HL-60/S4 (cell line): ENCODE measurements around the gene ASS1.

Experiments used
- in situ Hi-C: fragments of 300-500 bp; cut with MboI; formaldehyde crosslinking; loops from 2 replicates; pipeline ENCODE4 v1.14.3; 2022; ENCODE audit warnings: low sequenced_read_pairs

ASS1 gene

DNA sequence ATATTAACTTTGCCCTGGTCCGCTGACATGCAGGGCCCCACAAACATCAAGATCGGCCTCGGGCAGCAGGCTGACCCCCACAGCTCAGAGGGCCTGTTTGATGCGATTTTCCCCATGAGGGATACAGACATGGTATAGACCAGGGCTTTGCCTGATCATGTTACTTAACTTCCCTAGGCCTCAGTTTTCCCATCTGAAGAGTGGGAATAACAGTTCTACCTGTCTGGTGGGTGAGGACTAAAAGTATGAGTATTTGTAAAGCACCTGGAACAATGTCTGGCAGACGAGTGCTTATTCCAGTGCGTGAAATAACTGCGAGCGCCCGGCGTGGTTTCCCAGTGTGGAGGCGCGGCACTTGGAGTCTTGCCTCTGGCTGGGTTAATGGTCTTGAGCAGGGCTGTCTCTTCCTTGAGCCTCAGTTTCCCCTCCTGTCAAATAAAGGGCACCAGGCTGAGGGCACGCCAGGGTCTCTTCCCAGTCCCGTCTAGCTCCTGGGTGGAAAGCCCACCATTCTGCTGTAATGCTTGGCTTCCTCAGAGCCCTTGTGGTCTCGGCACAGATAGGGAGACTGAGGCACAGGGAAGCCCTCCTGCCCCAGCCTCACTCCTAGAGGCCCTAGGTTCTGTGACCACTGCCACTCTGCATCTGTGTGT lies 47.2 kb downstream of the ASS1 start:
- in situ Hi-C loops: no loop called here

DNA sequence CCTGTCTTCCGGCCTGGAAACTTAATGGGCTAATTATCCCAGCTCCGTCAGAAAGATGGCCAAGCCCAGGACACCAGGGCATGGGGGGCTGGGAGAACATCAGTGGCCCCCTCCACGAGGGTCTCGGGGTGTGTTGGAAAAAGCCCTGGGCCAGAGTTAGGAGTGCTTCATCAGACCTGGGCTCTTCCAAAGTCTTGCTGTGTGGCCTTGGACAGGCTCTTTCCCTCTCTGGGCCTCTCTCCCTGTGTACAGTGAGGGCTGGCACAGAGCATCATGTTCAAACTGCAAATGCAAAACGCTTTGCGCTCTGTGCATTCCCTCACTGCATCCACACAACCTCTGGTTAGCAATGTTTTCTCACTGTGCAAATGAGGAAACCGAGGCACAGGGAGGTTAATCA lies 48.3 kb downstream of the ASS1 start:
- in situ Hi-C loops: no loop called here

DNA sequence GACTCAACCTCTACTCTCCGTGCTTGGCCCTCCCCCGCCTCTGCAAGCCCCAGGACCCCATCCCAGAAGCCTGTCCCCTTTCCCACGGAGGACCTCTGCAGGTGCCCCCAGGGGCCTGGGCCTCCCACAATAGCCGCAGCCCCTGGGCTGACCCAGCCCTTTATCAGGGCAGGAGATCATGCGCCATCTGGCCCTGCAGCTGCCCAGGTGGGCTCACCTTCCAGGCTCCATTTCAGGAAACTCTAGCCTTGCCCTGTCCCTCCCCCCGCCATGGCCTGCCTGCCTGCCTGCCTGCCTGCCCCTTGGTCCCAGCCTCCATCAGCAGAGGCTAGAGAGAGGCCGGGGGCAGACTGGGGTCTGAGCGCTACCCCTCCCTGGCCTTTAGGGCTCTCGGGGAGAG lies 48.7 kb downstream of the ASS1 start:
- in situ Hi-C loops: no loop called here

DNA sequence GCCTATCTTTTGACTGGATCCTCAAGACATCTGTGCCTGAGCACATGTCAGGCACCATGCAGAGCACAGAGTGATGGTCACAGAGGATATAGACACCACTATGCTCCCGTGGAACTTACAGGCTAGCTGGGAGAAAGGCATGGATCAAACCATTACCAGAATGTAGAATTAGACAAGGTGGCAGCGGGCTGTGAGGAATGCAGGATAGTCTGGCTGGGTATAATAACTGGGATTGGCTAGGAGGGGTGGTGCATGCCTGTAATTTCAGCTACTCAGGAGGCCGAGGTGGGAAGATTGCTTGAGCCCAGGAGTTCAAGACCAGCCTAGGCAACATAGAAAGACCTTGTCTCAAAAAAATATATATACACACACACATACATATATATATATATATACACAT lies 50.3 kb downstream of the ASS1 start:
- in situ Hi-C loops: no loop called here

DNA sequence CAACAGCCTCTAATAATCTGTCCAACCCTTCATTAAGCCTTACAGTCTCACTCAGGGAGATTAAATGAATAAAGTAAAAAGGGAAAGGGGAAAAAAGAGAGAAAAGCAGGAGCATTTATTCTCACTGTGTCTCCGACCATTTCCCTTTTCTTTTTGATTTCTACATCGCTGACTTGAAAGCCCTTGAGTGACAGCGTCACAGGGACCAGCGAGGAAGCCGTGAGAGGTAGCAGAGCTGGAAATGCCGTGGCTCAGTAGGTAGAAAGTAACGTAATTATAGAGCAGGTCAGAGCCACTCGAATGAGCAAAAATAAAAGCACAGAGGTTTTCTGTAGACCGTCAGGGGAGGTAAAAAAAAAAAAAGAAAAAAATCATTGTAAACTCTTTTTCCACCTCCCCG lies 52.4 kb downstream of the ASS1 start:
- in situ Hi-C loops: no loop called here

DNA sequence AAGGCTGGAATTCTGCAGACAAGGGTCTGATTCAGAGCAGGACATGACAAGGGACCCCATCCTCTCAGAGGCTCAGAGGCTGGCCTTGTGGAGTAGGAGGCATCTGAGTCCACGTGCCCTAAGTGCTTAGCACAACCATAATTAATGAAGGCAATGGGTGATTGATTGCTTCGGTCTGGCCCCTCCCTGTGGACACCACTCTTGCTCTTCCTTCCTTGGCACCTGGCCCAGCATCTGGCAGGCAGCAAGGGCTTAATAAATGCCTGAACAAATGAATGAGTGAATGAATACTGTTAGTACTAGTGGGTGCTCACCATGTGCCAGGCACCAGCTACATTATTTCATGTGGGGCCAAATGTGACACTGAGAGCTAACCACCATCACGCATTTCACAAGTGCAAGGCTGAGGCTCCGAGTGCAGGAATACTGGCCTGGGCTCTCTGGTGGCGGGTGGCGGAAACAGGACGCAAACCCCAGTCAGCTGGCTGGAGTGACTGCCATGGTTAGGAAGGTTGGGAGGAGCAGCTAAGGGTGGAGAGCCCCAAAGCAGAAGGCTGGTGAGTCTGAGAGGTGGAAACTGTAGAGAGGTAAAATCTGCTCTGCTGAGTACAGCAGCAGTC lies 53.6 kb downstream of the ASS1 start:
- in situ Hi-C loops: no loop called here

DNA sequence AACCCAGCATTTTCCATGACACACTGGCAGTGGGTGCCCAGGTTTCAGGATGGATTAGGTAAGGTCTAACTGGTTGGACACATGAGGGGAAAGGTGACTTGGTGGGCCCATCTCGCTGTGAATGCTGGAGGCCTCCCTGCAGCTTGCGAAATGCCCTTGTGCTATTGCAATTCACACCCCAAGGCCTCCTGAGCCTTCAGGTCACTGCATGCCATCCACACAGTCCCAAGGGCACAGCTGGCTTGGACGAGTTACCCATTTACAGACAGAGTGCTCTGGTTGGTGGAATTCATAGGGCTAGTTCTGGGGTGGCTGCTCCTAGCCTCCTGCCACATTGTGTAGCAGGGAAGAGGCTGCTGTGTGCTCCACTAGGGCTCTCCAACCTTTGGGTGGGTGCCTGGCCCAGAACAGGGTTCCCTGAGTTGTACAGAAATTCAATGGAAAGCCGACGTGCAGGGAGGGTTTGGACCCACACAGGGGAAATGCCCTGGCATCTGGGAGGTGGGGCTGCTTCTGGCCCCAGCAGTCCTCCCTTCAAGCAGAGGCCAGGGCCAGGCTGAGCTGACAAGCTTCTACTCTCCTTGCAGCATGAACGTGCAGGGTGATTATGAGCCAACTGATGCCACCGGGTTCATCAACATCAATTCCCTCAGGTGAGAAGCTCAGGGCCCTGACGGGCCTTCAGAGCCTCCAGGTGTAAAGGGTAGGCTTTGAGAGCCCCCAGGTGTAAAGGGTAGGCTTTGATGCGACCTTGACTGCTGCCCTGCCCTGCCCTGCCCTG lies 54.3 kb downstream of the ASS1 start:
- in situ Hi-C loops: no loop called here

DNA sequence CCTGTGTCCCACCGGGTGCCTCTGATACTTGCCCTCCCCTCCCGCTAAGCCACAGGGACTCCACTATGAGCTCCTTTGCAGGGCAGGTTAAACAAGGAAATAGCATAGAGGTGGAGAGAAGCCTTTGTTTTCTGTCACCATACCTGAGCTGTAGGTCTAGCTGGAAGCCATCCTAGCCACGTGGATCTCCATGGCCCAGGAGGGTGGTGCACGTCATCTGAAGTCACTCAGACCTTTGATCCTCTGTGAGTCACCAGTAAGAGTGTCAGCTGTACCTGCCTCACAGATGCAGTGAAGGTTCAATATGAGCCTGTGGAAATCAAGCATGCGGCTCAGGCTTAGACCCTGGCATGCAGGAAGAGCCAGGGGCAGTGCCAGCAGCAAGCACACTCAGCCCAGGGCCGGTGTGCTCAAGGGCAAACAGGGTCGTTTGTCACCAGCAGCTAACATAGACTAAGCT lies 55.1 kb downstream of the ASS1 start:
- in situ Hi-C loops: no loop called here

DNA sequence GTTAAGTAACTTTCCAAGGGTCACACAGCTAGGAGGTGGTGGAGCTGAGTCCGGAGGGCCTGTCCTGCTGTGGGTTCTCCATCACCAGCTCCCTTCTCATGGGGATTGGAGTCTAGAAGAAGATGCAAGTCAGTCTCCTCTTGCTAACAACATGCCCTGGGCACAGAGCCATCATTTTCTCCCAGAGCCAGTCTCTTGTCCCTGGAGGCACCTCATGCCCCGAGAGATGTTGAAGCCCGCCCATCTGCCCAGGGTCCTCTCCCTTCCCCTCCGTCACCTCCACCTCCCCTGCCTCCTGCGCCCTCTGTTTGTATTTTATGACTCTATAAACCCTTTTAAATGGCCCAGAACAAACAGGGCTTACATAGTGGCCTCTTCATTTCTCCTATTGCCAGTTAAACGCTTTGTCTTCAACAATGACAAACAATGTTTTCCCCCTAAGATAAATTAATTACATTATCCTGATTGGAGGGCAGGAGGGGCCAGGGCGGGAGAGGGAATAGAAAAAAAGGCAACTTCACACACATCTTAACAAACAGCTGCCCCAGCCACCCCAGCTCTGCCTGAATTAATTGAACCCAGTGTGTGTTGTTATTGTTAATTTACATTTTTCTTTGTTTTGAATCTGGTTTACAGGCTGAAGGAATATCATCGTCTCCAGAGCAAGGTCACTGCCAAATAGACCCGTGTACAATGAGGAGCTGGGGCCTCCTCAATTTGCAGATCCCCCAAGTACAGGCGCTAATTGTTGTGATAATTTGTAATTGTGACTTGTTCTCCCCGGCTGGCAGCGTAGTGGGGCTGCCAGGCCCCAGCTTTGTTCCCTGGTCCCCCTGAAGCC lies 55.8 kb downstream of the ASS1 start:
- in situ Hi-C loops: no loop called here

DNA sequence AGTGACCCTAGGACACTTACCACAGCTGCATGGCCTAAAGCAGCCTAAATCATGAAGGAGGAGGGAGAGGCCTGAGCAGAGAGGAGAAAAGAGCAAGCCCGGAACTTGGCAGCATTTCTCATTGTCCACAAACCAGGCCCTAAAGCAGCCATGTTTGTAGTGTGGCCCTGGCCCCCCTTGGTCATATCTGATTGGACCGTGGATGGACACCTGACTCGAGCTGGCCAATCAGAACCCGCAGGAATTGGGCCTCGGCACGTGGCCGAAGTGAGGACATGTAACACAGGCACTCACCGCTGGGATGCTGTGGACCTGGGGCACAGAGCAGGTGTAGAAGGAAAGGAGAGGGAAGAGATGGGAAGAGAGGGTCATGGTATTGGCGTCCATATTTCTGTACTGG lies 56.9 kb downstream of the ASS1 start:
- in situ Hi-C loops: no loop called here

DNA sequence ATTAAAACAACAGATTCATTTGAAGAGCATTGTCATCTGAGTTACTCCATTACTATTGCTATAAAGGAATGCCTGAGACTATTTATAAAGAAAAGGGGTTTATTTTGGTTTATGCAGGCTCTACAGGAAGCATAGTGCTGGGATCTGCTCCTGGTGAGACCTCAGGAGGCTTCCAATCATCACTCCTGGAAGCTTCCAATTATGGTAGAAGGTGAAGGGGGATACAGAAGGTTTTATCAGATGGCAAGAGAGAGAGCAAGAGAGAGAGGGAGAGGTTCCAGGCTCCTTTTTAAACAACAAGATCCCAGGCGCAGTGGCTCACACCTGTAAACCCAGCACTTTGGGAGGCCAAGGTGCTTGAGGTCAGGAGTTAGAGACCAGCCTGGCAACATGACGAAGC lies 63.5 kb downstream of the ASS1 start:
- in situ Hi-C loops: no loop called here

DNA sequence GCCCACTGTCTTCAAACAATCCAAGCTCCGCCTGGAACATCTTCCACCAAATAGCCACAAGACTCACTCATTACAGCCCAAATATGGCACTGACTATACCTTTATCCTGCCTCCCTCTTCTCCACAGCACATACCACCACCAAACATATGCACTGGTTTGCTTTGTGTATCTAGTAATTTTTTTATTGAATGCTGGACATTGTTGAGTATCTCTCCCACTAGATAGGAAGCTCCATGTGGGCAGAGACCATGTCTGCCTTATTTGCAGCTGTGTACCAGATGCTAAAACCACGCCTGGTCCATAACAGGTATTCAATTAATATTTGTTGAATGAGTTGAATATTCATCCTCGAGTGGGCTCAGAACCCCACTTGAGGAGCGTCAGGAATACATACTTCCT lies 67.4 kb downstream of the ASS1 start:
- in situ Hi-C loops: no loop called here

DNA sequence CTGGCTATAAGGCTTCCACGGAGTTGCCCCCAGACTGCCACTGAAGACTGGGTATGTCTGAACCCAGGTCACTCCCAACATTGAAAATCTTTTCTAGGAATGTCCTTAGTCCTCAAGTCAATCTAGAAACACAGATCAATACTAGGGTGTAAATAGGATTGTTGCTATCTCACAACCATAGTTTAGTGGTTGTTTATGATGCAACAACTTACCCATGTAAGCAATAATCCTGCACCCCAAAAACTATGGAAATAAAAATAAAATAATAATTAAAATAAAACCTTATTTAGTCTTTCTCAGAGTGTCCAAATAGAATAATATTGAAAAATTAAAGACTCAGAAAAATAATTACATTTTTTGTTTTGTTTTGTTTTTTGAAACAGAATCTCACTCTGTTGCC lies 68.3 kb downstream of the ASS1 start:
- in situ Hi-C loops: no loop called here

DNA sequence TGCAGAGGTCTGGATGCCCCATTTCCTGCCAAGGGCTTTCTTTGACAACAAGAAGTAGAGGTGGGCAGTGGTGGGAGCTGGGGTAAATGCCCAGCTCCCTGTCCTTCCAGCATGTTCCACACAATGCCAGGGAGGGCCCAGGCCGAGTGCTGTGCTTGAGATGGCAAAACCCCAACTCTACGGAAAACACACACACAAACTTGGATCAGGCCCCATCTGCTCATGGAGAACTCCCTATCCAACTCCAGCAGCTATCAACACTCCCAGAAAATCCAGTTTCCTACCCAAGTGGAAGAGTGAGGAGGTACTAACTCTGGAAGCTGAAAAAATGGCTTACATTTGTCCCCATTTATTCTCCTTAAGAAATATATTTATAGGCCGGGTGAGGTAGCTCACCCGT lies 73.5 kb downstream of the ASS1 start:
- in situ Hi-C loops: no loop called here

DNA sequence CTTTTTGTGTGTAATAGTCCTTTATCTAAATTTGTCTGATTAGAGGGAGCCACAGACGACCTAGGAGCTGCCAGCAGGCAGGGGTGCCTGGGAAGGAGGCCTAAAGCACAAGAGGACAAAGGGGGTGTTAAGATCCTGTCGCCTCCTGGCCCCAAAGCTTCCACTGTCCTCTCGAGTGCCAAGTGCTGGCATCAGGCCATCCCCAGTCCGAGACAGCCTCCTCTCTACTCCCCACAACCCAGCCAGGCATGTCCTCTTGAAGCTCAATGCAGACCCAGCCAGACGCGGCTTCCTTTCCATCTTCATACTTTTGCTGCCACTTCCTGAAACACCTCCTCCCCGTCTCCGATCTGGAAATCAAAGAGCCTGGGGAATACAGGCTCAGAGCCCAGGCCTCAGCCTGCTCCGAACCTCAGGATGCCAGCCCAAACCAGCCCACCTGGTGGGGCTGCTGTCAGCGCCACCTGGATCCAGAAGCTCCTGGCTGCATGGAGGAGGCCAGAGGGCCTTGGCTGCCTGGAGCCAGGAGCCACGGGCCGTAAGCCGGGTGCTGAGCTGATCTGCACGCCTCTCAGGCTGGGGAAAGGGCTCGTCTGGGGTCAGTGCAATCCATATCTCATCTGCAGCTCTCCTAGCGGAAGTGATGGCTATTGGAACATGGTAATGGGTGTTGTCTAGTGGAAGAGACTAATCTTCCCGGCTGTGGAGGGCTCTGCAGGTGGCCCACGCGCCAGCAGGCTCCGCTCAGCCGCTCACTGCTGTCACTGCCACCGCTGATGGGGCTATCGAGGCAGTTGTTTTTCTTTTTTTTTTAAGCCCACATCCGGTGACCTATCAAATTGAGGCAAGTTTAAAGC lies 74.4 kb downstream of the ASS1 start:
- in situ Hi-C loops: no loop called here

DNA sequence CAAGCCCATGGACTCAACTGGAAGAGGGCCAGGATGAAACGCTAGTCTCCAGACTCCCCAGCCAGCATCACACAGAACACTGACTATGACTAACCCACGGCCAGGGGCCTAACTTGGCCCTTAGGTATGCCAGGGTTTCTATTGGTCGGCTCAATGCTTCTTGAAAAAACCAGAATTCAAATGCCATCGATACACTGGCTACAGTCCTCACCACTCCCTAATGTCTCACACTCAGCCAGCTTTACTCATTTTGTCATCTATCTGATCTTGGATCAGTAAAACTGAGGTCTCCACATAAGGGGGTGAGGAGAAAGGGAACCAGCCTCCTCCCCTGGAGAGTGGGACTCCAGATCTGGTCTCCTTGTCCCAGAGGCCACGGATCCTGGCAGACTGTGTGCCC lies 75.2 kb downstream of the ASS1 start:
- in situ Hi-C loops: no loop called here

DNA sequence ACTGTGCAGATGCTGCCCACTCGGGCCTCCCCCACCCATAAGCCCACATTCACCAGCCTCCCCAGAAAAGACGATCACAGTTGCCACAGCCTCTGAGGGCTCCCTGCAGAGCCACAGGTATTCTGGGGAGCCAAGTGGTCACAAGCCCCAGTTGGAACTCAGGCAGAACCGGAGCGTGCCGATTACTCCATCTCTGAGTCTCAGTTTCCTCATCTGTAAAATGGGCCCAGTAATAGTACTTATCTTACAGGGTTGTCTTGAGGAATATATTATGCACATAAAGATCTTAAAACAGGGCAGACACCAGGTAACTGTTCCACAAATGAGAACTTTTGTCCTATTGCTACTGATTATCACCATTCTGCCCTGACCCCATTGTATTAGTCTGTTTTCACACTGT lies 77.0 kb downstream of the ASS1 start:
- in situ Hi-C loops: no loop called here

DNA sequence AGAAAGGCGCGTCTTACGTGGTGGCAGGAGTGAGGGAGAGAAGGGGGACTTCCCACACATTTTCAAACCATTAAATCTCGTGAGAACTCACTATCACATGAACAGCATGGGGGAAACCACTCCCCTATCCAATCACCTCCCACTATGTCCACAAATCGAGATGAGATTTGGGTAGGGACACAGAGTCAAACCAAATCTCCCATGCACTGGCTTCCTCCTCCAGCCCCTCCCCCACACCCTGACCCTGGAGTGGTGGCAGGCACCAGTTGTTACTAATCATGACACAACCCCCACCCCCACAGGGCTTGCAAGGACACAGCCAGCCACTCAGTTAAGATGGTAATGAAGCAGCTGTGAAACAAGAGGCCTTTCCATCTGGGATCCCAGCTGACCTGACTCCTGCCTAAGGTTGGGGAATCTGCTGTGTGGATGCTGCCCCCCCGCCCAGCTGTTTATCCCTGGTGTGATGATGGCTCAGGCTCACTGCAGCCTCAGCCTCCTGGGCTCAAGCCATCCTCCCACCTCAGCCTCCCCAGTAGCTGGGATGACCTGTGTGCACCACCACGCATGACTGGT lies 77.6 kb downstream of the ASS1 start:
- in situ Hi-C loops: no loop called here

DNA sequence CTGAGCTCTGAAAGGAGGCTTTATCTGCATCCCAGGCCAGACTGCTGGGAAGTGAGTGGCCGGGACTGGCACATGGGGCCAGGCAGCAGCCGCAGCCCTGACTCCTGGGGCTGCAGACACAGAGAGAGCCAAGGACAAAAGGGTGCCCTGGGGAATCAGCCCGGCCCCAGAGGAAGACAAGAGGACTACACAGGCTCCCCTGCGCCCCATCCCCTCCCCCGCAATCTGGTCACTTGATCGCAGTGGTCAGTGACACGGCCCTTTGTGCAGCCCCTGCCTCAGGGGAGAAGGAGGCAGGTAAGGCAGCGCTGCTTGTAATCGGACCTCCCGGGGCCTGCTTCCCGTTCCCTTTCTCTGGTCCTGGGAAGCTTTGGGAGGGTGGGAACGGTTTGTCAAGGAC lies 79.2 kb downstream of the ASS1 start:
- in situ Hi-C loops: no loop called here

DNA sequence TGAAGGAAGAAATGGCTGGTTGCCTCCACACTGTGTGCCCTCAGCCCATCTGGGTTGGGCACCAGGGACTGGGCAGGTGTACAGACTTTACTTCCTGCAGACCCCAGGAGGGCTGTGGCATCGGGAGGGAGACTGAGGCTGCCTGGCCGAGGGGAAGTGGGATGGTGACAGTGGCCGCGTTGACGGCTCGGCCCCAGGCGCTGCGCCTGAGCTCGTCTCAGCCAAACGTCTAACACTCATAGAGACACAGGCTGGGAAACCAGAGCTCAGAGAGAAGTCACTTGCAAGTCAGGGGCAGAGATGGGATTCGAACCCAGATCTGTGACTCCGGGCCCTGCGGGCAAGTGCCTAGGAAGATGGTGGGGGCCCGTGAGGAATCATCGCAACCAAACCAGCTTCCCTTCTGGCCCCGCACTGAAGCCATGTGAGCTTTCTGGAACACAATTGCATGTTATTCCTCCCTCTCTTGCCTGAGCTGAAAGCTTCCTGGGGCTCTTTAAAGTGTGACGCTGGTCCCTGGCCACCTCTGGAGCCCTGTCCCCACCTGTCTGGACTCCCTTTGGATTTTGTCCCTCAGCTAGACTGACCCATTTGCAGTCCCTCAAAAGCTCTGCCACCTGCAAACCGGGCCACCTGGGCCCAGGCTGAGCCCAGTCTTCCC lies 81.6 kb downstream of the ASS1 start:
- in situ Hi-C loops: no loop called here
